HAP-1 (cell line): ENCODE results near the gene PPP1R12B.
A peak's percentile ranks its signal among the peaks of the same experiment; 100 is the strongest.
"Not testable (repeated sequence)": the region's sequence is repeated elsewhere in the genome, so short reads cannot be mapped to it uniquely, and the experiment has no call there.

Experiments
- DNase-seq, 2 experiments: peaks; one replicate each; pipeline ENCODE4 v3.0.0-alpha.2; 2016 to 2020; ENCODE audit warnings: low spot score in 2 of 2
- H3K27me3 ChIP-seq: fragments of 250-450 bp; sonication (Bioruptor Pico); 2 replicates; pipeline ENCODE4 v1.5.1; 2020; ENCODE audit warnings: low read depth, mild to moderate bottlenecking, moderate library complexity
- H3K36me3 ChIP-seq: fragments of 250-450 bp; sonication (Bioruptor Pico); replicated peaks from 2 replicates; pipeline ENCODE4 v1.5.1; 2020; ENCODE audit warnings: mild to moderate bottlenecking
- H3K4me1 ChIP-seq: fragments of 250-450 bp; sonication (Bioruptor Pico); 2 replicates; pipeline ENCODE4 v1.5.1; 2020; ENCODE audit warnings: mild to moderate bottlenecking
- H3K4me3 ChIP-seq: fragments of 250-450 bp; sonication (Bioruptor Pico); 2 replicates; pipeline ENCODE4 v1.5.1; 2020; ENCODE audit warnings: mild to moderate bottlenecking, moderate library complexity
- H3K9me3 ChIP-seq: fragments of 250-450 bp; sonication (Bioruptor Pico); 2 replicates; pipeline ENCODE4 v1.5.1; 2020; ENCODE audit warnings: mild to moderate bottlenecking, moderate library complexity
- in situ Hi-C: fragments of 300-500 bp; cut with MboI; formaldehyde crosslinking; loops from 3 replicates; pipeline ENCODE4 v1.14.3; 2020; ENCODE audit warnings: low sequenced_read_pairs, inconsistent platforms, mixed read lengths

PPP1R12B gene

DNA sequence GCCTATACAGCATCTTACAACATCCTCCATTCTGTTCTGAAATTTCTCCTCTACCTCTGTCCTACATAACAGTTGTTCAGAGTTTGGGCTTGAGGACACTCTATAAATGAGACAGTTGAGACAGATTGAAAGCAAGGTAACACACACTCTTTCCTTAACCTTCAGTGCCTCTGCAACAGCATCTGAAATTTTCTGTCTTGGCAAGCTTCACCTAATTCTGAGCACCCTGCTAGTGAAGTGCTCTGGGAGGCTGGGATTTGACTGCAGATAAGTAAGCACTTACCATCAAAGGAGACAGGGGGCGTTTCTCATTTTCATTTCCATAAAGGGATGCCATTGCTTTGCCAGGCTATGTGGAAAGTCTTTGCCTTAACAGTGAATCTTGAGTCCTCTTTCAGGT is 53.3 kb downstream of the PPP1R12B start:
- H3K36me3 ChIP-seq, H3K4me3 ChIP-seq, in situ Hi-C loops, H3K9me3 ChIP-seq, DNase-seq, H3K27me3 ChIP-seq, H3K4me1 ChIP-seq: not testable (repeated sequence)

DNA sequence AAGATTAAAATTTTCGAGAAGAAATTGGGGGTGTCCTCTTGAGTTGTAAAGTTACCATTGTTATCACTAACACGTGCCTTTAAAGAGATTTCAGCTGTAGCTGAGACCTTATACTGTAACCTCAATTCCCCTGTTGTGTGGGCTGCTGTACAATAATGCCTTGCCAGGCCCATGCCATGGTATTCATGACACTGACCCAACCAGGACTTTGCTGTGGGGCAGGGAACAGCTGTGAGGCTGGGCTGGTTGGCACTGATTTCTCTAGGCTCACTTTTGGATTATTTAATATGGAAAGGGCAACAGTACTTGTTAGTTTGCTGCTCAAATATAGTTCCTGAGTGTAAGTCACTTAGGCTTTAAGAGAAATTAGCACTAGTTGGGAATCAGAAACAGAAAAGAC is 54.9 kb downstream of the PPP1R12B start:
- DNase-seq, H3K36me3 ChIP-seq, in situ Hi-C loops, H3K4me3 ChIP-seq, H3K4me1 ChIP-seq, H3K27me3 ChIP-seq, H3K9me3 ChIP-seq: not testable (repeated sequence)

DNA sequence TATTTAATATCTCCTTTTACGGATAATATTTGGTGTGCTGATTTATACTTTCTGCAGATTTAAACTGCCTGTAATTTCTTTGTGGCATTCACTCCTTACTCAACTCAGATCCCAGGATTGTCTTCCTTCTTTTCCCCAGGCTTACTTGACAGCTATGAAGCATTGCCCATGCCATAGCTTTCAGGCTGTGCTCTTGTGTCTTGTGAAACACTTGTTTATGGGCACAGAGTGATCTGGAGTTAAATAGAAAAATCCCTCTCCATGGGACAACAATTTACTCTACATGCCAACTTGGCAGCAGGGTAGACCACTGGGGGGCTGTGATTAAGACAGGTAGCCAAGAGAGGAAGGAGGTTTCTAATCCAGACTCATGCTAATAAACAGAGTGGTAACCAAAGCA is 57.4 kb downstream of the PPP1R12B start:
- Histone ChIP-seq H3K27me3 (no peaks in the 10 kb centered on the region), H3K9me3 (no peaks in the 10 kb centered on the region), H3K4me1 (no peaks in the 10 kb centered on the region), H3K36me3 (no peaks in the 10 kb centered on the region), H3K4me3 (no peak overlapping the region)
- in situ Hi-C loops, result no loop called here
- no peak for DNase-seq

DNA sequence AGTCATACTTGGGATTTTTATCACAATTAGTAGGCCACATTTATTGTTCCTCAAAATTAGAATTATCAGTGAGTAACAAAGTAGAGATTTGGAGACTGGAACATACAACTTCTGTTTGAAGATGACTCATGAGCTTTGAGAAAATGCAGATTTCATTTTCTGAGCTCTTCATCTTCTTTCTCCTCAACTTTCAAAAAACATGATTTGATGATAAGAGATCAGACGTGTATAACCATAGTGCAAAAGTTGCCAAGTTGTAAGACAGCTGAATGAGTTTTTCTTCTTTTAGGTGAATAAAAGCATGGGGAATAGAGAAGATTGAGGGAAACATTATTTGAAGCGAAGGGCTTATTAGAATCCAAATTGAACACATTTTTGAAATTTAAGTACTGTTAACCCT is 58.4 kb downstream of the PPP1R12B start:
- H3K4me1 ChIP-seq, H3K4me3 ChIP-seq, H3K9me3 ChIP-seq, H3K27me3 ChIP-seq, H3K36me3 ChIP-seq, DNase-seq, in situ Hi-C loops: not testable (repeated sequence)

DNA sequence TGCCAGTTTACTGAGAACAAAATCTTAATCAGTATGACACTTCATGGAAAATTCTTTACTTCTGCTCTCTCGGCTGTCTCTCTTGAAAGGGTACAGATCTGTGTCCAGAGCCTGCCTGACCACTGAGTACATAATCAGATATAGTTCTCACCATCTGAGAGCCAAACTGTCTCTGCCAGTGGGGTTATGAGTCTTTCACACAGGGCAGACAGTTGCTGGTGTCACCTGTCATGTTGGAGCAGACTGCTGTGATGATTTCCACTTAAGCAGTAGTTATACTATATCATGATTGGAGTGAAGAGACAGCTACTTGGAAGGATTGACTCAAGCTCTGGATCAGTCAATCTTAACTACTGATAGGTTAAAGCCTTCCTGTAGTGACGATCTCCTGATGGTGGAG is 58.9 kb downstream of the PPP1R12B start:
- H3K9me3 ChIP-seq, H3K4me1 ChIP-seq, in situ Hi-C loops, H3K27me3 ChIP-seq, H3K4me3 ChIP-seq, DNase-seq, H3K36me3 ChIP-seq: not testable (repeated sequence)

DNA sequence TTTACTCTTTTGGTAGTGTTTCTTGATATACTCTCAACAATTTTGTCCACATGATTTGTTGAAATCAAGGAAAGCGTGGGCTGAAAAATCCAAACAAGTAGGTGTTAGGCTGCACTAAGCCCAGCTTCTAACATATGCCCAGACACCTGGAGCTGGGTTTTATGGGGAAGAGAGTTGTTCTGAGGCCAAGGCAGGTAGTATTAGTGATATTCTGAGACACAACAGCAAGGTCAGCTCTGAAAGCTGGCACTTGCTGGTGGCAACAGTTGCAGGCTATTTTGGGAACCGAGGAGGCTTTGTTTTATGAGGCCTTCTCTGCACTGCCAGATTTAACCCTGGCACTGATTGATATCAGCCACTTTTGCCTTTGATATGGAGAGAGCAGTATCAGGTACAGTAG is 61.8 kb downstream of the PPP1R12B start:
- in situ Hi-C loops, DNase-seq, H3K27me3 ChIP-seq, H3K4me3 ChIP-seq, H3K36me3 ChIP-seq, H3K9me3 ChIP-seq, H3K4me1 ChIP-seq: not testable (repeated sequence)

DNA sequence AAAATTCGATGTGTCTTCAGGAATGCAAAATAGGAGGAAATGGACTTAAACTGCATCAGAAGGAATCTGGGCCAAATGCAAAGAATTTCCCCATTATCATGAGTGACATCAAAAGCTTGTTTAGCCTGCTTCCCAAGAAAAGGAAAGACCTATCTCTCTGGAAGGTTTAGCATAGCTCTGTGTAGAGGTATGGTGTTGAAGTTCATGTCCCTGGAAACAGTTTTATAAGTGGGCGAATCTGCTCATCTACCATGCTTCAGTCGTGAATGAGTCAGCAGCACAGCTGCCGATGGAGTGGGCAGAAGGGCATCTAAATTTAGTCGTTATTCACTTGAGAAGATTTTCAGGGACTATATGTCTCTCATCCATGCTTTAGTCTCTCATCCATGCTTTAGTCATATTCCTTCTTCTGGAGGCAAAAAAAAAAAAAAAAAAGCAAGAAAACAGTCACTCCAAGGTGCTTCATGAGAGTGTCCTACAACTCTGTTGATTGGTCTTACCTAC is 62.4 kb downstream of the PPP1R12B start:
- H3K4me1 ChIP-seq, DNase-seq, H3K36me3 ChIP-seq, H3K9me3 ChIP-seq, in situ Hi-C loops, H3K4me3 ChIP-seq, H3K27me3 ChIP-seq: not testable (repeated sequence)

DNA sequence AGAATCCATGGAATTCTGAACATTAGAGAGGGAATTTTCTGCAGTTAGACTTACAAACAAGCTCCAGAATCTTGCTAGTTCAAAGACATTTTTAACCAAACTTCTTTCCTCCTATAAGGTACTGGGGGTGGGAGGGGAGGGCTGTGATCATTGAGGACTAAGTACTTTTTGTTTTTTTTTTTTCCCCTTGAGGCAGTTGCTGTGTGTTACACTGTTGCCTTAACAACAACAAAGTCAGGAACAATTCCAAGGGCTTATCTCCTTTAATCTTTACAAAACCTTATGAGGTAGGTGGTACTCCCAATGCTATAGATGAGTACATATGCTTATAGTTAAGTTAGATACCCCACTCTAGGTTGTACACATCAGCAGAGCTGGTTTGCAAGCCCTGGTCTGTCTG is 62.9 kb downstream of the PPP1R12B start:
- DNase-seq, result peak in 1 of 2 experiments; percentile 12

DNA sequence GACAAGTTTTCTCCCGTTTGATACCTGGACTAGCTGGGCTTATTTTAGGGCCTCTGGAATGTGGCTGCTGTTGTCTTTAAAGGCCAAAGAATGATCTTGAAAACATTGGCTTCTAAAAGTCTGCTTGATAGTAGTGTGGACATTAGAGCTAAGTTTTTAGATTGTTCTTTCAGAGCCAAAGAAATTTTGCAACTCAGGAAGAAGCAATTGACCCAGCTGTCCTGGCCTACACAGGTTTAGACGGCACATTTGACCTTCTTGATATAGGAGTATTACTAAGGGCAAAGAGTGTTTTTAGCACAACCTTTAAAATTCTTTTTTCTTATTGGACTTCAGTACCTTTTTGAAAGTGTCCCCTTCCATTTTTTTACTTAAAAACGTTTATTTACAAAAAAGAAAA is 63.9 kb downstream of the PPP1R12B start:
- H3K4me1 ChIP-seq, in situ Hi-C loops, DNase-seq: not testable (repeated sequence)

More for the DNA sequence above, 62.9 kb downstream of the PPP1R12B start:
- in situ Hi-C loops, result no loop called here
- no peaks in the 10 kb centered on the region for H3K9me3 ChIP-seq
- H3K4me3 ChIP-seq, result no peak overlapping the region
- H3K4me1 ChIP-seq, result no peaks in the 10 kb centered on the region
- H3K27me3 ChIP-seq, result no peaks in the 10 kb centered on the region
- H3K36me3 ChIP-seq, result no peaks in the 10 kb centered on the region

DNA sequence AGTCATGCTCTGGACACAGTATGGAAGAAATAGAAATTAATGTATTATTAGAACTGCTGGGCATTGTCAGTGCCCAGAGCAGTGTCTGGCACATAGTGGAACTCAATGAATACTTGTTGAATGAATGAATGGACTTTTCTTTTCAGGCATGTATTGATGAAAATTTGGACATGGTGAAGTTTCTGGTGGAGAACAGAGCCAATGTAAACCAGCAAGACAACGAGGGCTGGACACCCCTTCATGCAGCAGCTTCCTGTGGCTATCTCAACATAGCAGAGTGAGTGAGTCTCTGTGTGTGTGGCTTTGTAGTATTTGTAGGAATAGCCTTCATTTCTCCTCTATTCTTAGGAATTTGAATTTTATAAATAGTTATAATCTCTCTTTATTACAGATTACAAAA is 68.1 kb downstream of the PPP1R12B start:
- Histone ChIP-seq H3K4me1 (no peaks in the 10 kb centered on the region), H3K9me3 (no peaks in the 10 kb centered on the region), H3K36me3 (no peaks in the 10 kb centered on the region), H3K27me3 (no peaks in the 10 kb centered on the region), H3K4me3 (no peak overlapping the region)
- in situ Hi-C loops, result no loop called here
- no peak for DNase-seq

More for the DNA sequence above, 63.9 kb downstream of the PPP1R12B start:
- not testable (repeated sequence) for H3K9me3 ChIP-seq, H3K36me3 ChIP-seq, H3K4me3 ChIP-seq, H3K27me3 ChIP-seq

DNA sequence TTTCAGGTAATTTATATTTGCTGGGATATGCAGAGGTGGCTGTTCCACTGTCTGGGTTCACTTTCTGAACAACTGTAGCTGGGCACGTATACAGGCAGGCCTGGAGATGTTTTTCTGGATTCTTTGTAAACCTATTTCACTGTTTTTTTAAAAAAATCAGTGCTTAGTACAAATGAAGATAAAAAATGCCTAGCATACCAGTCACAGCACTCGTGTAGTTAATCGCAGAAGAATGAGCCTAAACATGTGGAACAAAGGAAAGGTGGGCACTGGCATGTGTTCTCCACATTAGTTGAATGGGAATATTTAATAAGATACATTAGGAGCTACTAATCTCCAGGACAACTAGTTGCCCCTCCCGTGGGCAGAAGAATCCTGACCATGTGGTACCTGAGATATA is 68.6 kb downstream of the PPP1R12B start:
- in situ Hi-C loops, H3K9me3 ChIP-seq, H3K36me3 ChIP-seq, DNase-seq, H3K27me3 ChIP-seq, H3K4me1 ChIP-seq, H3K4me3 ChIP-seq: not testable (repeated sequence)

DNA sequence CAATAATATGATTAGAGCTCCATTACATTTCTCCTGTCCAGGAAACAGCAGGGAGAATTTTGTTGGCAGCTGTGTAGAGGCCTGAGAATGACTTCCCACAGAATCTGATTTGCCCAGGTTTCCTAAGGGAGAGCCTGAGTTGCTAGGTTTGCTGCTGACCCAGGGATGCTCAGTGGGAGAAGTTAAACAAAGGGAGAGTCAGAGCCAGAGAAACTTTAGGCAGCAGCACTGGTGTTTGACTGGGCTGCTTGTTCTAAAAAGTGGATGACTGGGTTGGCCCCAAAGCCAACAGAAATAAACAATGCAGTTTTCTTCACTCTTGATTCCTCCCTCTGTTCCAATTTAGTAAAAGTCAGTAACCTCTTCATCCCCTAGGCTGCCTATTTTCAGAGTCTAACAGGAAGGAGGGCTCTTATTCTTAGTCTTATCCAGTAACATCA is 69.3 kb downstream of the PPP1R12B start:
- H3K4me3 ChIP-seq, in situ Hi-C loops, DNase-seq, H3K9me3 ChIP-seq, H3K4me1 ChIP-seq, H3K27me3 ChIP-seq, H3K36me3 ChIP-seq: not testable (repeated sequence)

DNA sequence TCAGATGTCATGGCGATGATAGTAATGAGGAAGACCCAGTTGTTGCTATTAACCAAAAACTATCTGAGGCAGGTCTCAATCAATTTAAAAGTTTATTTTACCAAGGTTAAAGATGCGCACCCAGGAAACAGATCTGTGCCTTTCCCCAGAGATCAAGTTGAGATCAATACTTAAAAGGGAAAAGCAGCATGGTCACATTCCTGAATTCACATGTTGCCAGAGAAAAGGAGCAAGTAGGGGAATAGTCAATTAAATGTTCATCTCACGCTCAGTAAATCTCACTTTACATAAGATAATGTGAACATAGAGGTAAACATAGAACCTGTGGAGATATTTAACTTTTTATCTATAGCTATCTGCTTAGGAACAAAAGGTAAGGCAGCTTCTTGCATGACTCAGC is 71.2 kb downstream of the PPP1R12B start:
- H3K4me1 ChIP-seq, in situ Hi-C loops, H3K4me3 ChIP-seq, H3K9me3 ChIP-seq, DNase-seq, H3K36me3 ChIP-seq, H3K27me3 ChIP-seq: not testable (repeated sequence)

DNA sequence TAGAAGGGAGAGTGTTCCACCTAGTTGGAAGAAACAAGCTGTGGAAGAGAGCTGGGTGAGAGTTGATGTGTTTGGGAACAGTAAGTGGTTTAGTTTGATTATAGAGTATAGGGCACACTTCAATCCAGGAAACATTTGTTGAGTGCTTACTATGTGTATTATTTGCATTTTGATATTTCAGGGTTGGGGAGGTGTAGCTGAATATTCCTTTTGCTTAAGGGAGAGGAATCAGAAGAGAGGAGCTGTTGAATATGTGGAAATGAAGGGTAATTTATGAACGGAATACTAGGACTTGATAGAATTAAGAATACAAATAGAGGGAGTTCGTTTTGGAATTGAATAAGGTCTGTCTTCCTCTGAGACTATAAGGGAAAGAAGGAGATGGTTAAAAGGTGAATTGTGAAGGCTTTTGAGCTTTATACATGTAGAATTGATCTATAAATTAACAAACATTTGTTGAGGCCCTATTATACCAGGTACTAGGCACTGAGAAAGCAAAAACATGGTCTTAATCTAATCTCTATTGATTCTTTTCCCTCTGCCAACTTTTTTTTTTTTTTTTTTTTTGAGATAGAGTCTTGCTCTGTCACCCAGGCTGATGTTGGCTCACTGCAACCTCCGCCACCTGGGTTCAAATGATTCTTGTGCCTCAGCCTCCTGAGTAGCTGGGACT is 72.1 kb downstream of the PPP1R12B start:
- H3K36me3 ChIP-seq, H3K4me1 ChIP-seq, DNase-seq, H3K9me3 ChIP-seq, H3K27me3 ChIP-seq, H3K4me3 ChIP-seq, in situ Hi-C loops: not testable (repeated sequence)

DNA sequence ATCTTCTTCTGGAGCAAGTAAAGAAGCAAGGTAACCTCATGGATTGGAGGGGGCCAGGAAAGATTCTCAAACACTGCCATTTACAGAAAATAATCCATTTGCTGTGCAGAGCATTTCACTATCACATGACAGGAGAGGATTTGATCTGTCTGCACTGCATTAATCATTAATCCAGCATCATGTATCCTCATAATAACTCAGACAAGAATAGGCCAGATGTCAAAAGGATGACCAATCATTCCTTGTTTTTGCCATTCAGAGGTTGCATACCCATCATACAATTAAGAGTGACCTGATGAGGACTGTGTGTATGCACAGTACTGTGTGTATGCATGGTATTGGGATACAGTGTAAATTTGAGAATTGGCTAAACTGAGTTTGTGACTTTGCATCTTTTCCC is 74.2 kb downstream of the PPP1R12B start:
- H3K36me3 ChIP-seq, DNase-seq, H3K9me3 ChIP-seq, H3K27me3 ChIP-seq, H3K4me3 ChIP-seq, in situ Hi-C loops, H3K4me1 ChIP-seq: not testable (repeated sequence)
